ENCODE measurements around the gene FSIP1. TPM values are rescaled to one million over a fixed set of nuclear protein-coding genes. Genes with fewer than 3 reads are reported as not detected.

The FSIP1 gene
- total and polyA plus RNA-seq, 8 donors = 0.38 to 2.7 (median 0.83) TPM

GRCh38 chr15:39798382-39798781, 15.7 kb upstream of the FSIP1 start:
- no peak for DNase-seq
- Histone ChIP-seq H3K4me3 (no peak overlapping the region), H3K4me1 (peaks cover 0 to 4% of the 10 kb centered on the region in 2 donors), H3K27me3 (peaks cover 0 to 5% of the 10 kb centered on the region in 2 donors), H3K9me3 (no peaks in the 10 kb centered on the region), H3K27ac (no peak overlapping the region), H3K36me3 (no peaks in the 10 kb centered on the region)
- no peak for TF ChIP-seq CTCF (IDR thresholded peaks at IDR 0.05)
- intact Hi-C loops (cut with DNase I) = loop anchor here in 1 of 2 donors (5.0 kb wide), 1 partner anchor 74 kb away; no protein-coding TSS in a partner anchor
- ATAC-seq = no peak

GRCh38 chr15:39797407-39797806, 14.8 kb upstream of the FSIP1 start:
- H3K36me3 ChIP-seq = no peaks in the 10 kb centered on the region
- intact Hi-C loops (cut with DNase I) = loop anchor here in 1 of 2 donors (5.0 kb wide), 1 partner anchor 75 kb away; no protein-coding TSS in a partner anchor
- no peak overlapping the region for H3K27ac ChIP-seq
- ATAC-seq (no peak), DNase-seq (no peak)
- no peak overlapping the region for H3K4me3 ChIP-seq
- no peaks in the 10 kb centered on the region for H3K9me3 ChIP-seq
- H3K4me1 ChIP-seq = peaks cover 0 to 4% of the 10 kb centered on the region in 2 donors
- H3K27me3 ChIP-seq = peaks cover 0 to 5% of the 10 kb centered on the region in 2 donors
- no peak for TF ChIP-seq CTCF (IDR thresholded peaks at IDR 0.05)

- H3K36me3 ChIP-seq = no peaks in the 10 kb centered on the region
- H3K9me3 ChIP-seq = no peaks in the 10 kb centered on the region
- no peak overlapping the region for H3K27ac ChIP-seq
- H3K4me3 ChIP-seq = no peak overlapping the region
- TF ChIP-seq CTCF (IDR thresholded peaks at IDR 0.05) = no peak
- peaks cover 0 to 4% of the 10 kb centered on the region in 2 donors for H3K4me1 ChIP-seq
- intact Hi-C loops (cut with DNase I) = loop anchor here in 1 of 2 donors (5.0 kb wide), 1 partner anchor 76 kb away; no protein-coding TSS in a partner anchor
- no peak for DNase-seq
- H3K27me3 ChIP-seq = peaks cover 0 to 5% of the 10 kb centered on the region in 2 donors
- no peak for ATAC-seq
Measured at GRCh38 chr15:39796601-39797000, 14.0 kb upstream of the FSIP1 start.

- Histone ChIP-seq H3K4me1 (peaks cover 0 to 4% of the 10 kb centered on the region in 2 donors), H3K36me3 (no peaks in the 10 kb centered on the region), H3K4me3 (no peak overlapping the region), H3K27ac (no peak overlapping the region), H3K27me3 (peaks cover 0 to 5% of the 10 kb centered on the region in 2 donors), H3K9me3 (no peaks in the 10 kb centered on the region)
- TF ChIP-seq CTCF (IDR thresholded peaks at IDR 0.05) = no peak
- intact Hi-C loops (cut with DNase I) = loop anchor here in 1 of 2 donors (5.0 kb wide), 1 partner anchor 77 kb away; no protein-coding TSS in a partner anchor
- ATAC-seq (no peak), DNase-seq (no peak)
Measured at GRCh38 chr15:39795486-39795885, 12.8 kb upstream of the FSIP1 start.

- DNase-seq = no peak
- H3K9me3 ChIP-seq = no peaks in the 10 kb centered on the region
- H3K27me3 ChIP-seq = peaks cover 0 to 5% of the 10 kb centered on the region in 2 donors
- H3K4me1 ChIP-seq = peaks cover 0 to 4% of the 10 kb centered on the region in 2 donors
- TF ChIP-seq CTCF (IDR thresholded peaks at IDR 0.05) = no peak
- no peak overlapping the region for H3K4me3 ChIP-seq
- no peak overlapping the region for H3K27ac ChIP-seq
- intact Hi-C loops (cut with DNase I) = loop anchor here in 1 of 2 donors (5.0 kb wide), 1 partner anchor 77 kb away; no protein-coding TSS in a partner anchor
- ATAC-seq = no peak
- H3K36me3 ChIP-seq = no peaks in the 10 kb centered on the region
Measured at GRCh38 chr15:39794954-39795353, 12.3 kb upstream of the FSIP1 start.

Measured in left lung (tissue), 10 donors.